ENCODE measurements around the gene HASPIN.

DNA sequence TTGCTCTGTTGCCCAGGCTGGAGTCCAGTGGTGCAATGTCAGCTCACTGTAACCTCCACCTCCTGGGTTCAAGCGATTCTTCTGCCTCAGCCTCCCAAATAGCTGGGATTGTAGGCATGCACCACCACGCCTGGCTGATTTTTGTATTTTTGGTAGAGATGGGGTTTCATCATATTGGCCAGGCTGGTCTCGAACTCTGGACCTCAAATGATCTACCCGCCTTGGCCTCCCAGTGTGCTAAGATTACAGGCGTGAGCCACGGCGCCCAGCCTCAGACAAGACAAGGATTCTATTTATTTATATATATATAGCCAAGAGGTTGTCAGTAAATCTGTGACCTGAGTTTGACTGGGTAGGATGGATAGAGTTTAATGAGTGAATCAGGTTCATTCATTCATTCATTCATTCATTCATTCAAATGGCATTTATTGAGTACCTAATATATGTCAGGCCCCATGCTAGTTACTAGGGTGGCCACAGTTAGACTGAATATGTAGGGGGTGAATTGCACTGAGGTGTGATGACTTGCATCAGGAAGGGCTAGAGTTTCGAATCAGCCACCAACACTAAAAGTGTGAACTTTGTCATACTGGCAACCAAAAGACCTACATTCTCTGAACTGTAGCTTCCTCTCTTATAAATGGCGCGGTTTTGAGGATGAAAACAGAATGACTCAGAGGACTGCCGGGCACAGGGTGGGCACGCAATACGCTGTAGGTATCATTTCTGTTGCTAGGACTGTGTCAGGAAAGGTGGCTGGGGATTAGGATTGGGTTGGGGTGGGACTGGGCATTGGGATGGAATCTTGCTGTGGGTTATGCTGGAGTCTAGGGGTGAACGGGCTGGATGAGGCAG lies 39.4 kb downstream of the HASPIN start:
- TF ChIP-seq EZH2phosphoT487 (IDR thresholded peaks at IDR 0.05; ENCODE audit: unreplicated experiment) (no peak), CREB1 (CRISPR knock-in tag; IDR thresholded peaks at IDR 0.05; ENCODE audit: low read depth) (no peak), EZH2 (IDR thresholded peaks at IDR 0.05; ENCODE audit: low read depth, unreplicated experiment) (no peak), POLR2AphosphoS5 (IDR thresholded peaks at IDR 0.05; ENCODE audit: low read depth) (no peak), JUNB (IDR thresholded peaks at IDR 0.05; ENCODE audit: unreplicated experiment) (no peak), STAT1 (IDR thresholded peaks at IDR 0.05; ENCODE audit: unreplicated experiment) (no peak), NANOG (IDR thresholded peaks at IDR 0.05; ENCODE audit: borderline replicate concordance) (no peak), ZNF331 (CRISPR knock-in tag; IDR thresholded peaks at IDR 0.05; ENCODE audit: low read depth) (no peak), ZNF114 (CRISPR knock-in tag; IDR thresholded peaks at IDR 0.05) (no peak)
- TF ChIP-seq, protein P1, sequence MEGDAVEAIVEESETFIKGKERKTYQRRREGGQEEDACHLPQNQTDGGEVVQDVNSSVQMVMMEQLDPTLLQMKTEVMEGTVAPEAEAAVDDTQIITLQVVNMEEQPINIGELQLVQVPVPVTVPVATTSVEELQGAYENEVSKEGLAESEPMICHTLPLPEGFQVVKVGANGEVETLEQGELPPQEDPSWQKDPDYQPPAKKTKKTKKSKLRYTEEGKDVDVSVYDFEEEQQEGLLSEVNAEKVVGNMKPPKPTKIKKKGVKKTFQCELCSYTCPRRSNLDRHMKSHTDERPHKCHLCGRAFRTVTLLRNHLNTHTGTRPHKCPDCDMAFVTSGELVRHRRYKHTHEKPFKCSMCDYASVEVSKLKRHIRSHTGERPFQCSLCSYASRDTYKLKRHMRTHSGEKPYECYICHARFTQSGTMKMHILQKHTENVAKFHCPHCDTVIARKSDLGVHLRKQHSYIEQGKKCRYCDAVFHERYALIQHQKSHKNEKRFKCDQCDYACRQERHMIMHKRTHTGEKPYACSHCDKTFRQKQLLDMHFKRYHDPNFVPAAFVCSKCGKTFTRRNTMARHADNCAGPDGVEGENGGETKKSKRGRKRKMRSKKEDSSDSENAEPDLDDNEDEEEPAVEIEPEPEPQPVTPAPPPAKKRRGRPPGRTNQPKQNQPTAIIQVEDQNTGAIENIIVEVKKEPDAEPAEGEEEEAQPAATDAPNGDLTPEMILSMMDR (conservative IDR thresholded peaks at IDR 0.05; ENCODE audit: low read depth in 2 of 2) = no peak
- TF ChIP-seq, protein P2, sequence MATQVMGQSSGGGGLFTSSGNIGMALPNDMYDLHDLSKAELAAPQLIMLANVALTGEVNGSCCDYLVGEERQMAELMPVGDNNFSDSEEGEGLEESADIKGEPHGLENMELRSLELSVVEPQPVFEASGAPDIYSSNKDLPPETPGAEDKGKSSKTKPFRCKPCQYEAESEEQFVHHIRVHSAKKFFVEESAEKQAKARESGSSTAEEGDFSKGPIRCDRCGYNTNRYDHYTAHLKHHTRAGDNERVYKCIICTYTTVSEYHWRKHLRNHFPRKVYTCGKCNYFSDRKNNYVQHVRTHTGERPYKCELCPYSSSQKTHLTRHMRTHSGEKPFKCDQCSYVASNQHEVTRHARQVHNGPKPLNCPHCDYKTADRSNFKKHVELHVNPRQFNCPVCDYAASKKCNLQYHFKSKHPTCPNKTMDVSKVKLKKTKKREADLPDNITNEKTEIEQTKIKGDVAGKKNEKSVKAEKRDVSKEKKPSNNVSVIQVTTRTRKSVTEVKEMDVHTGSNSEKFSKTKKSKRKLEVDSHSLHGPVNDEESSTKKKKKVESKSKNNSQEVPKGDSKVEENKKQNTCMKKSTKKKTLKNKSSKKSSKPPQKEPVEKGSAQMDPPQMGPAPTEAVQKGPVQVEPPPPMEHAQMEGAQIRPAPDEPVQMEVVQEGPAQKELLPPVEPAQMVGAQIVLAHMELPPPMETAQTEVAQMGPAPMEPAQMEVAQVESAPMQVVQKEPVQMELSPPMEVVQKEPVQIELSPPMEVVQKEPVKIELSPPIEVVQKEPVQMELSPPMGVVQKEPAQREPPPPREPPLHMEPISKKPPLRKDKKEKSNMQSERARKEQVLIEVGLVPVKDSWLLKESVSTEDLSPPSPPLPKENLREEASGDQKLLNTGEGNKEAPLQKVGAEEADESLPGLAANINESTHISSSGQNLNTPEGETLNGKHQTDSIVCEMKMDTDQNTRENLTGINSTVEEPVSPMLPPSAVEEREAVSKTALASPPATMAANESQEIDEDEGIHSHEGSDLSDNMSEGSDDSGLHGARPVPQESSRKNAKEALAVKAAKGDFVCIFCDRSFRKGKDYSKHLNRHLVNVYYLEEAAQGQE (IDR thresholded peaks at IDR 0.05; ENCODE audit: unreplicated experiment) = no peak
- TF ChIP-seq, protein P3, sequence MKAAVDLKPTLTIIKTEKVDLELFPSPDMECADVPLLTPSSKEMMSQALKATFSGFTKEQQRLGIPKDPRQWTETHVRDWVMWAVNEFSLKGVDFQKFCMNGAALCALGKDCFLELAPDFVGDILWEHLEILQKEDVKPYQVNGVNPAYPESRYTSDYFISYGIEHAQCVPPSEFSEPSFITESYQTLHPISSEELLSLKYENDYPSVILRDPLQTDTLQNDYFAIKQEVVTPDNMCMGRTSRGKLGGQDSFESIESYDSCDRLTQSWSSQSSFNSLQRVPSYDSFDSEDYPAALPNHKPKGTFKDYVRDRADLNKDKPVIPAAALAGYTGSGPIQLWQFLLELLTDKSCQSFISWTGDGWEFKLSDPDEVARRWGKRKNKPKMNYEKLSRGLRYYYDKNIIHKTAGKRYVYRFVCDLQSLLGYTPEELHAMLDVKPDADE (IDR thresholded peaks at IDR 0.05) = no peak
- TF ChIP-seq, protein P4, sequence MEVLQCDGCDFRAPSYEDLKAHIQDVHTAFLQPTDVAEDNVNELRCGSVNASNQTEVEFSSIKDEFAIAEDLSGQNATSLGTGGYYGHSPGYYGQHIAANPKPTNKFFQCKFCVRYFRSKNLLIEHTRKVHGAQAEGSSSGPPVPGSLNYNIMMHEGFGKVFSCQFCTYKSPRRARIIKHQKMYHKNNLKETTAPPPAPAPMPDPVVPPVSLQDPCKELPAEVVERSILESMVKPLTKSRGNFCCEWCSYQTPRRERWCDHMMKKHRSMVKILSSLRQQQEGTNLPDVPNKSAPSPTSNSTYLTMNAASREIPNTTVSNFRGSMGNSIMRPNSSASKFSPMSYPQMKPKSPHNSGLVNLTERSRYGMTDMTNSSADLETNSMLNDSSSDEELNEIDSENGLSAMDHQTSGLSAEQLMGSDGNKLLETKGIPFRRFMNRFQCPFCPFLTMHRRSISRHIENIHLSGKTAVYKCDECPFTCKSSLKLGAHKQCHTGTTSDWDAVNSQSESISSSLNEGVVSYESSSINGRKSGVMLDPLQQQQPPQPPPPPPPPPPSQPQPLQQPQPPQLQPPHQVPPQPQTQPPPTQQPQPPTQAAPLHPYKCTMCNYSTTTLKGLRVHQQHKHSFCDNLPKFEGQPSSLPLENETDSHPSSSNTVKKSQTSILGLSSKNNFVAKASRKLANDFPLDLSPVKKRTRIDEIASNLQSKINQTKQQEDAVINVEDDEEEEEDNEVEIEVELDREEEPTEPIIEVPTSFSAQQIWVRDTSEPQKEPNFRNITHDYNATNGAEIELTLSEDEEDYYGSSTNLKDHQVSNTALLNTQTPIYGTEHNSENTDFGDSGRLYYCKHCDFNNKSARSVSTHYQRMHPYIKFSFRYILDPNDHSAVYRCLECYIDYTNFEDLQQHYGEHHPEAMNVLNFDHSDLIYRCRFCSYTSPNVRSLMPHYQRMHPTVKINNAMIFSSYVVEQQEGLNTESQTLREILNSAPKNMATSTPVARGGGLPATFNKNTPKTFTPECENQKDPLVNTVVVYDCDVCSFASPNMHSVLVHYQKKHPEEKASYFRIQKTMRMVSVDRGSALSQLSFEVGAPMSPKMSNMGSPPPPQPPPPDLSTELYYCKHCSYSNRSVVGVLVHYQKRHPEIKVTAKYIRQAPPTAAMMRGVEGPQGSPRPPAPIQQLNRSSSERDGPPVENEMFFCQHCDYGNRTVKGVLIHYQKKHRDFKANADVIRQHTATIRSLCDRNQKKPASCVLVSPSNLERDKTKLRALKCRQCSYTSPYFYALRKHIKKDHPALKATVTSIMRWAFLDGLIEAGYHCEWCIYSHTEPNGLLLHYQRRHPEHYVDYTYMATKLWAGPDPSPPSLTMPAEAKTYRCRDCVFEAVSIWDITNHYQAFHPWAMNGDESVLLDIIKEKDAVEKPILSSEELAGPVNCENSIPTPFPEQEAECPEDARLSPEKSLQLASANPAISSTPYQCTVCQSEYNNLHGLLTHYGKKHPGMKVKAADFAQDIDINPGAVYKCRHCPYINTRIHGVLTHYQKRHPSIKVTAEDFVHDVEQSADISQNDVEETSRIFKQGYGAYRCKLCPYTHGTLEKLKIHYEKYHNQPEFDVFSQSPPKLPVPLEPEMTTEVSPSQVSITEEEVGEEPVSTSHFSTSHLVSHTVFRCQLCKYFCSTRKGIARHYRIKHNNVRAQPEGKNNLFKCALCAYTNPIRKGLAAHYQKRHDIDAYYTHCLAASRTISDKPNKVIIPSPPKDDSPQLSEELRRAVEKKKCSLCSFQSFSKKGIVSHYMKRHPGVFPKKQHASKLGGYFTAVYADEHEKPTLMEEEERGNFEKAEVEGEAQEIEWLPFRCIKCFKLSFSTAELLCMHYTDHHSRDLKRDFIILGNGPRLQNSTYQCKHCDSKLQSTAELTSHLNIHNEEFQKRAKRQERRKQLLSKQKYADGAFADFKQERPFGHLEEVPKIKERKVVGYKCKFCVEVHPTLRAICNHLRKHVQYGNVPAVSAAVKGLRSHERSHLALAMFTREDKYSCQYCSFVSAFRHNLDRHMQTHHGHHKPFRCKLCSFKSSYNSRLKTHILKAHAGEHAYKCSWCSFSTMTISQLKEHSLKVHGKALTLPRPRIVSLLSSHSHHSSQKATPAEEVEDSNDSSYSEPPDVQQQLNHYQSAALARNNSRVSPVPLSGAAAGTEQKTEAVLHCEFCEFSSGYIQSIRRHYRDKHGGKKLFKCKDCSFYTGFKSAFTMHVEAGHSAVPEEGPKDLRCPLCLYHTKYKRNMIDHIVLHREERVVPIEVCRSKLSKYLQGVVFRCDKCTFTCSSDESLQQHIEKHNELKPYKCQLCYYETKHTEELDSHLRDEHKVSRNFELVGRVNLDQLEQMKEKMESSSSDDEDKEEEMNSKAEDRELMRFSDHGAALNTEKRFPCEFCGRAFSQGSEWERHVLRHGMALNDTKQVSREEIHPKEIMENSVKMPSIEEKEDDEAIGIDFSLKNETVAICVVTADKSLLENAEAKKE (CRISPR knock-in tag; IDR thresholded peaks at IDR 0.05) = no peak

Data from GM23338 (cell line).